Measurements from ENCODE around the gene OR2Y1. TPM values are rescaled to one million over a fixed set of nuclear protein-coding genes. Genes with fewer than 3 reads are reported as not detected.
"Not testable (repeated sequence)": the region's sequence is repeated elsewhere in the genome, so short reads cannot be mapped to it uniquely, and the experiment has no call there.

Gene OR2Y1
- total RNA-seq = not detected

GRCh38 chr5:180739958-180740357 is at the start of gene OR2Y1:
TSS of gene OR2Y1 (minus strand) at chr5:180740058. CDS start at chr5:180740058, 0 bp downstream.
- Mint-ChIP-seq H3K27ac (no peak within 1 kb of the TSS), H3K27me3 (ENCODE audit: low read depth) (peaks cover 29% of the 10 kb centered on the region), H3K4me3 (no peak within 1 kb of the TSS), H3K36me3 (ENCODE audit: insufficient read depth in 2 of 2) (no peaks in the 10 kb centered on the region), H3K4me1 (ENCODE audit: low read depth) (peaks cover 5% of the 10 kb centered on the region), H3K9me3 (no peaks in the 10 kb centered on the region)
- ATAC-seq (replicated peaks in 1 of 2) (no peak), DNase-seq (no peak)

GRCh38 chr5:180788651-180789410 is 49.0 kb upstream of the OR2Y1 start:
- H3K9me3 Mint-ChIP-seq; H3K4me3 Mint-ChIP-seq; H3K27ac Mint-ChIP-seq; H3K36me3 Mint-ChIP-seq (ENCODE audit: insufficient read depth in 2 of 2); ATAC-seq (replicated peaks in 1 of 2); DNase-seq; H3K27me3 Mint-ChIP-seq (ENCODE audit: low read depth): not testable (repeated sequence)
- H3K4me1 Mint-ChIP-seq (ENCODE audit: low read depth) = peaks cover 26% of the 10 kb centered on the region

GRCh38 chr5:180787711-180788431 is 48.0 kb upstream of the OR2Y1 start:
- Mint-ChIP-seq H3K27me3 (ENCODE audit: low read depth) (no peaks in the 10 kb centered on the region), H3K36me3 (ENCODE audit: insufficient read depth in 2 of 2) (no peaks in the 10 kb centered on the region), H3K4me3 (no peak overlapping the region), H3K9me3 (no peaks in the 10 kb centered on the region), H3K27ac (no peak overlapping the region), H3K4me1 (ENCODE audit: low read depth) (peaks cover 17% of the 10 kb centered on the region)
- no peak for ATAC-seq (replicated peaks in 1 of 2)
- no peak for DNase-seq

- H3K27ac Mint-ChIP-seq = peak overlapping the region; percentile 7
- DNase-seq = no peak
- no peaks in the 10 kb centered on the region for H3K9me3 Mint-ChIP-seq
- H3K4me1 Mint-ChIP-seq (ENCODE audit: low read depth) = peaks cover 16% of the 10 kb centered on the region
- H3K4me3 Mint-ChIP-seq = no peak overlapping the region
- no peaks in the 10 kb centered on the region for H3K27me3 Mint-ChIP-seq (ENCODE audit: low read depth)
- ATAC-seq (replicated peaks in 1 of 2) = no peak
- no peaks in the 10 kb centered on the region for H3K36me3 Mint-ChIP-seq (ENCODE audit: insufficient read depth in 2 of 2)
Measured at GRCh38 chr5:180786531-180787398, 46.9 kb upstream of the OR2Y1 start.

- Mint-ChIP-seq H3K36me3 (ENCODE audit: insufficient read depth in 2 of 2) (no peaks in the 10 kb centered on the region), H3K4me1 (ENCODE audit: low read depth) (peaks cover 16% of the 10 kb centered on the region), H3K4me3 (no peak overlapping the region), H3K27me3 (ENCODE audit: low read depth) (no peaks in the 10 kb centered on the region), H3K9me3 (no peaks in the 10 kb centered on the region), H3K27ac (no peak overlapping the region)
- ATAC-seq (replicated peaks in 1 of 2) (no peak), DNase-seq (no peak)
Measured at GRCh38 chr5:180785794-180786221, 46.0 kb upstream of the OR2Y1 start.

- no peak for ATAC-seq (replicated peaks in 1 of 2)
Measured at GRCh38 chr5:180785121-180785781, 45.4 kb upstream of the OR2Y1 start.

GRCh38 chr5:180784497-180785097 is 44.7 kb upstream of the OR2Y1 start:
- Mint-ChIP-seq H3K4me1 (ENCODE audit: low read depth) (peaks cover 16% of the 10 kb centered on the region), H3K27ac (no peak overlapping the region), H3K36me3 (ENCODE audit: insufficient read depth in 2 of 2) (no peaks in the 10 kb centered on the region), H3K27me3 (ENCODE audit: low read depth) (no peaks in the 10 kb centered on the region), H3K9me3 (no peaks in the 10 kb centered on the region), H3K4me3 (no peak overlapping the region)
- ATAC-seq (replicated peaks in 1 of 2) (peak; percentile 75 to 80), DNase-seq (peak; percentile 69 to 79)

More at GRCh38 chr5:180785121-180785781, 45.4 kb upstream of the OR2Y1 start:
- no peak overlapping the region for H3K4me3 Mint-ChIP-seq
- no peak for DNase-seq
- no peak overlapping the region for H3K27ac Mint-ChIP-seq
- H3K36me3 Mint-ChIP-seq (ENCODE audit: insufficient read depth in 2 of 2) = no peaks in the 10 kb centered on the region
- no peaks in the 10 kb centered on the region for H3K27me3 Mint-ChIP-seq (ENCODE audit: low read depth)
- peaks cover 16% of the 10 kb centered on the region for H3K4me1 Mint-ChIP-seq (ENCODE audit: low read depth)
- H3K9me3 Mint-ChIP-seq = no peaks in the 10 kb centered on the region

- Mint-ChIP-seq H3K36me3 (ENCODE audit: insufficient read depth in 2 of 2) (no peaks in the 10 kb centered on the region), H3K4me3 (no peak overlapping the region), H3K27me3 (ENCODE audit: low read depth) (no peaks in the 10 kb centered on the region), H3K9me3 (no peaks in the 10 kb centered on the region), H3K4me1 (ENCODE audit: low read depth) (peaks cover 16% of the 10 kb centered on the region), H3K27ac (no peak overlapping the region)
- DNase-seq (no peak), ATAC-seq (replicated peaks in 1 of 2) (no peak)
Measured at GRCh38 chr5:180783340-180784052, 43.6 kb upstream of the OR2Y1 start.

- H3K9me3 Mint-ChIP-seq = no peaks in the 10 kb centered on the region
- H3K27me3 Mint-ChIP-seq (ENCODE audit: low read depth) = no peaks in the 10 kb centered on the region
- DNase-seq (no peak), ATAC-seq (replicated peaks in 1 of 2) (no peak)
- H3K4me1 Mint-ChIP-seq (ENCODE audit: low read depth) = peaks cover 16% of the 10 kb centered on the region
- no peak overlapping the region for H3K4me3 Mint-ChIP-seq
- no peaks in the 10 kb centered on the region for H3K36me3 Mint-ChIP-seq (ENCODE audit: insufficient read depth in 2 of 2)
- no peak overlapping the region for H3K27ac Mint-ChIP-seq
Measured at GRCh38 chr5:180782748-180783147, 42.9 kb upstream of the OR2Y1 start.

GRCh38 chr5:180781900-180782326 is 42.1 kb upstream of the OR2Y1 start:
- not testable (repeated sequence) for H3K4me3 Mint-ChIP-seq; DNase-seq; H3K9me3 Mint-ChIP-seq; H3K27me3 Mint-ChIP-seq (ENCODE audit: low read depth); ATAC-seq (replicated peaks in 1 of 2); H3K27ac Mint-ChIP-seq; H3K36me3 Mint-ChIP-seq (ENCODE audit: insufficient read depth in 2 of 2)
- H3K4me1 Mint-ChIP-seq (ENCODE audit: low read depth) = peaks cover 12% of the 10 kb centered on the region

- H3K4me3 Mint-ChIP-seq = no peak overlapping the region
Measured at GRCh38 chr5:180779985-180780610, 40.2 kb upstream of the OR2Y1 start.

More at GRCh38 chr5:180779985-180780610, 40.2 kb upstream of the OR2Y1 start:
- peaks cover 10% of the 10 kb centered on the region for H3K27me3 Mint-ChIP-seq (ENCODE audit: low read depth)
- DNase-seq (no peak), ATAC-seq (replicated peaks in 1 of 2) (no peak)
- no peak overlapping the region for H3K27ac Mint-ChIP-seq
- H3K36me3 Mint-ChIP-seq (ENCODE audit: insufficient read depth in 2 of 2) = no peaks in the 10 kb centered on the region
- no peaks in the 10 kb centered on the region for H3K9me3 Mint-ChIP-seq
- no peaks in the 10 kb centered on the region for H3K4me1 Mint-ChIP-seq (ENCODE audit: low read depth)

All from activated T-cell treated with anti-CD3 and anti-CD28 coated beads, Interleukin-2, amount 50 U/mL, for 72 hours (primary cell).